Posterior vena cava (tissue), 2 donors: ENCODE measurements around the gene ZNF343. TPM values are rescaled to one million over a fixed set of nuclear protein-coding genes. Genes with fewer than 3 reads are reported as not detected.
"Not testable (repeated sequence)": the region's sequence is repeated elsewhere in the genome, so short reads cannot be mapped to it uniquely, and the experiment has no call there.

Experiments used
- DNase-seq: peaks from one replicate; pipeline ENCODE4 v3.0.0-alpha.2; 2020; ENCODE audit warnings: low spot score
- intact Hi-C, 2 donors: fragments of 100-400 bp; cut with DNase I; formaldehyde crosslinking; loops; one replicate each; pipeline versions ENCODE4 v1.14.1 to v1.14.2; 2022 to 2023
- long read RNA-seq, 2 donors: library from polyadenylated mRNA; unstranded; transcript quantifications; one replicate each; pipeline ENCODE4 v2.0.0, GENCODE V29; 2020 to 2021
- total RNA-seq, 2 donors: library from RNA; stranded (reverse); fragmentation: NEBNext Ultra II Directional; extraction: Animal tissue kit (Norgen Biotek cat#: 25700); gene quantifications; one replicate each; pipeline ENCODE4 v1.2.1, GENCODE V29; 2021
- donor health status: DM: yes; HTN: yes; CAD: no.
- donor health status: DM: yes; HTN: yes; CAD: no.

Gene ZNF343
- 10 to 100 TPM in 1 of 2 donors, 1 to 10 TPM in 1; 9.5 to 10.0 TPM for total RNA-seq
- long read RNA-seq, donor 1, partial matches to known transcripts = 0 of 6 reads
- long read RNA-seq, donor 1, other reads (novel, unspliced or antisense) = 4 of 6 reads
- long read RNA-seq, donor 2, partial matches to known transcripts = 0 of 5 reads
- long read RNA-seq, donor 2, other reads (novel, unspliced or antisense) = 2 of 5 reads

DNA sequence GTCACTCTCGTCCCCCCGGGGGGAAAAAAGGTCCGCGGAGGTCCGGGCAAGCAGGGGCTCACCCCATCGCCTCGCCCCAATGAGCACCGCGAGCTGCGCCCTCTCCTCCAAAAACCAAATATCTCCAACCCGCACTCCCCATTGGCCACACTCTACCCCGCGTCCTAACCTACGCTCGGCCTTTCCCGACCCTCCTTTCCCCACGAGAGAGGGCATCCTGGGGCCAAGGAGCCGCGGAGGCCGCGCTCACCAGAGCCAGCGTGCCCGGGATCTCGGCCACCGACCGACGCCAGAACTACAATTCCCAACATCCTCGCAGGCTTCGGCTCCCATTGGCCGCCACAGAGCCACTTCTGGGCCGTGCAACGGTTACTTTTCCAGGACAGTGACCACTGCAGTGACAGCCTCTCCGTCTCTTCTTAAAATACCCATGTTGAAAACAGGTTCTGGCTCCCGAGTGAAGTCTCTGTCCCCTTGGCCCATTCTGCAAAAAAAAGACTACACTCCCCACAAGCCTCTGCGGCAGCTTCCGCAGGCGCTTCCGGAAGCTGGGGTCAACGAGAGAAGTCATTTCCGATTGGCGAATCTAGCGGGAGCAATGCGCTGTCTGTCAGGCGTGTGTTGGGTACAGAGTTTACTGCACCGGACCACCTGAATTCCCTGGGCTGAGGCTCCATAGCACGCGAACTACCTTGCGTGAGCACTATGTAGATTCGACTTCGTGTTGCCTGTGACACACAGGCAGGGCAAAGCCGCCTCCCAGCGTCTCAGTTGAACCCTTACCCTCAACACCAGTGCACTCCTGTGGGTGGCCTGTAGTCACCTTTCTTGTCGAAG, at the start of gene ZNF343:
Gene ZNF343 (minus strand): TSS at position 285 of the 837 bp plus-strand sequence. CDS start 15,020 bp downstream, outside the sequence.
- peak; percentile 94 for DNase-seq
- intact Hi-C loops = no loop called here

DNA sequence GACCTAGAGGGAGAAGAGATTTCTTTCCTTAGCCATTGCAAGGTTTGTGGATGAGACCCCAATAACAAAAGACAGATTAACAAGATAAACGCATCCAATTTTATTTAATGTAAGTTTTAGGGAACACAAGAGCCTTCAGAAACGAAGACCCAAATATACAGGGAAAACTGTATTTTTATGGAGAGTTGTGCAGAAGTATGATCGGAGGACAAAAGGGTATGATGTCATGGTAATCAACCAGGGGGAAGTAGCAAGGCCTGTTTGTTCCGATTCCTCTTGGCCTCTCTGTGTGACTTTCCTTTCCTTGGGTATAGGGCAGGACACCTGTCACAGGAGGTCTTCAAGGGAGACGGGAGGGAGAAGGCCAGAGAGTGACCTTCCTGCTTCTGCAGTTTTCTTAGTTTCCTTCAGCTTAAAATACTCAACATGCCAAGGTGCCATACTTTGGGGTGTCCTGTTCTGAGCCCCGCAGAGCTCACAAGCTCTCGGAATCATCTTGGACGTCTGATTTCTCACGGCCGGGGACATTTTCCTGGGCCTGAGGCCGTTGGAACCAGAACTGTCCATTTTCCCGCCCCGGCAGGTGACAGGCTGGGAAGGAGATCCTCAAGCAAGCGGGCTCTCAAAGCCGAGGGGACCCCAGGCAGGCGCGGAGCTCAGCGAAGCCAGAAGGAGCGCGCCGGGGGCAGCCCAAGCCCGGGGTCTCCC, 49.3 kb upstream of the ZNF343 start:
- intact Hi-C loops = no loop called here

DNA sequence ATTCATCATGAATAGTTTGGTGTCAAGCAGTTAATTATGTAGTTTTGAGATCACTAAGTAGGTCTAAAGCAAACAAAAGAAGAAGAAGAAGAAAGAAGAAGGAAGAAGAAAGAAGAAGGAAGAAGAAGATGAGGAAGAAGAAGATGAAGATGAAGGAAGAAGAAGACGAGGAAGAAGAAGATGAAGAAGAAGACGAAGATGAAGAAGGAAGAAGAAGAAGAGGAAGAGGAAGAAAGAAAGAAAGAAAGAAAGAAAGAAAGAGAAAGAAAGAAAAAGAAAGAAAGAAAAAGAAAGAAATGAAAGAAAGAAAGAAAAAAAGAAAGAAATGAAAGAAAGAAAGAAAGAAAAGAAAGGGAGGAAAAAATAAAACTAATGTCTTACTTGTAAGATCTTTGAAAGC, 36.9 kb upstream of the ZNF343 start:
- no peak for DNase-seq
- intact Hi-C loops = no loop called here

More for the DNA sequence above, 49.3 kb upstream of the ZNF343 start:
- no peak for DNase-seq

DNA sequence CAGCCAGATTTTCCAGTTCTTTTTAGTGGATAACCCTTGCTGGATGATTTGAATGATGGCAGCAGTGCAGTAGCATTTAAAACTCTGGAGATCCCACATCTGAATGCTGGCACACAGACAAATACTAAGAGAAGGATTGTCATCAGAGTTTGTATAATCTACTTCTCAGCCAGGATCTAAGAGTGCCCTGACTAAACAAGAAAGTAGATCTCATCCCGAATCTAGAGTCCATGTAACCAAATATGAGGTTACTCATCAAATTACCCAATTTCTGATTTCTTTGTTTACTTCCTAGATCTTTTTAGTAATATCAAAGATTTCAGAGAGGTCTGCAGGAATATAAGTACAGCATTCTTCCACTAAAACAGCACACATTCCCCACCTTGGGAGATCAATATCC, 35.5 kb upstream of the ZNF343 start:
- intact Hi-C loops = no loop called here
- DNase-seq = no peak

DNA sequence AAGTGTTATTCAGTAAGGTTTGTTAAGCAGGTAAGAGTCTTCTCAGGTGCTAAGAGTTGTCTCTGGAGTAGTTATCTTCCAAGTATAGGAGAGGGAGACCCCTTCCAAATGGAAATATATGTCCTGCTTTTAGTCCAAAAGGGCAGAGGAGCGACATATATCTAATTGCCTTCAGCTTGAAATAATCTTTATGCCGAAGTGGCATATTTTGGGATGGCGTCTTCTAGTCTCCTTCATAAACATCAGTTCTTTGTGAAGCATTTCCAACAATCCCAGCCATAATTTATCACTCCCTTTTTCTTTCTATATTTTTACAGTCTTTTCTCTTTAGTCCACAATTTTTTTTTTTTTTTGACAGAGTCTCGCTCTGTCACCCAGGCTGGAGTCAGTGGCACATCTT, 33.6 kb upstream of the ZNF343 start:
- DNase-seq = no peak
- intact Hi-C loops = no loop called here

DNA sequence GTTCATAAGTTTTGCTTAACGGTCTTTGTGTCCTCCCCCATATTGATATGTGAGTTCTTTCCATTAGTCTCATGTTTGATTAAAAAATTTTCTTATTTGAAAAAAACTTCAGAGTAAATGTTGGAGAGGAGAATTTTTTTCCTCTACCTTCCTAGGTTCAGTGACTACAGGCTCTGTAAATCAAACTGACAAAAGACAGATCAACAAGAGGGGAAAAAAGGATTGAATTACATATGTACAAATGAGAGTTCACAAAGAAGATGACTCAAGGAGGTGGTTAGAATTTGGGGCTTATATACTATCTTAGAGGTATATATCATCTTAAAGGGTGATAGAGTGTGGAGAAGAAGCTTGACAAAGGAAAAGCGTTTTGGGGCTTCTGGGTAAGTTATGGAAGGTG, 33.2 kb upstream of the ZNF343 start:
- DNase-seq = no peak
- intact Hi-C loops = no loop called here

DNA sequence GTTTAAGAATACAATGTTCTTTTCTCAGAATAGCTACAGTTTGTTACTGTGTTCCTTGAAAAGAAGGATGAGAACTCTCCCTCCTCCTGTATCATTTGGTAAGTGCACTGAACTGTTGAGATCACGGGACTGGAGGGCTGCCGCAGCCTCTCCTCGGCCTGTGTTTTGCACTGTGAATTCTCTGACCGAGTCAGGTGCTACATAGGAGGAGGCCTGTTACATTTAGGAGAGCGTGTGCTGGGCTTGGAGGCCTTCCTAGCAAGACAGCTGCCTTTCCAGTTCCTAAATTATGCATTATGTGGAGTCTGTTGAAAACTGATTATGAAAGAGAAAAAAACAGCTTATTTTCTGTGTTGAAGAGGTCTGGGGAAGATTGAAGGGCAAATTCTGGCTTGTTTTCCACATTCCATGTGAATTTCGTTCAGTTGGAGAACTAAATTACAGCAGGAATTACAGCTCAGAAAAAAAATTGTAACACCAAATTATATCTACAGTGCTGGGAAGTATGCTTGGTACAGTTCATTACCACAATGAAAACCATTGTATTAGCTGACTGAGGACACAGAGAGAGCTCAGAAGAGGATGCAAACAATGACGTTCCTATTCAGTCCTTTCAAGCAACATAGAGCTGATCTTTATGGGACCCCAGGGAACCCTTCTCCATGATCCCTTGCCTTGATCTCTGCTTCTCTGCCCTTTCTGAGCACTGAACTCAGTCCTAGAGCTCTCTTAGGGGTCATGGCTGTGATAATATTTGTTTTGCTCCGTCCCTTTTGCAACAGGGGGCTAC, 30.4 kb upstream of the ZNF343 start:
- DNase-seq = no peak
- intact Hi-C loops = no loop called here

DNA sequence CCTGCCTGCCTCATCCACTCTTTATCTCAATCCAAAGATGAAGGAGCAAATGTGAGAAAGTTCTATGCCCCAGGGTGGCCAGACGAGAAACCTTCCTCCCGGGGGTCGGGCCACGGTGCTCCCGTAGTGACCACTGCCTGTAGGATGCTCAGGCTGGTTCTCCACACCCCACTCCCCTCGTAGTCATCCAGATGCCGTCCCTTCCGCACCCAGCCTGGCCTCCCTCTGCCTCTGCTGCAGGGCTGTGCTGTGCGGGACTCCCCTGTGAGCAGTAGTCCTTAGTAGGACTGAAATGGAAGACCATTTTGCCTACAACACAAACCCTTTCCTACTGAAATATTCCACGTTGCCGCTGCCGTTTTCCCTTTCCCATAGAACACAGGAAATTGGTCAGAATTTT, 29.6 kb upstream of the ZNF343 start:
- intact Hi-C loops = no loop called here
- DNase-seq = peak; percentile 75

DNA sequence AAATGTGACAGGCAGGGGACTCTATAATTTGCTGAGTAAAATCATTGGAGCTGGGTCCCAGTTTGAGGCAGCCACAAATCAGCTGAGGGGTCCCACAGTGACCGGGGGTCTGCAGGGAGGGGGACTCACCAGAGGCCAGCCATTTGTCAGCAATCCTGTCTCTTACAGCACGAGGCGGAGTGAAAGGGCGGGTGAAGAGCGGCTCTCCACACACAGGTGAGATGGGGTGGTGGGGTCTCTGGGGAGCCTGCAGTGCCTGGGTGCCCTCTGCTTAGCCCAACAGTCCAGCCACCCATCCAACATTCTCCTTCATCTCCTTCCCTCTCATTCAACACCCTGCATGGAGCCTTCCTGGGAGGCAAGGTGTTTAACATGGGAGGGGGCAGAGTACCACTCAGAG, 28.4 kb upstream of the ZNF343 start:
- no peak for DNase-seq
- intact Hi-C loops = no loop called here

DNA sequence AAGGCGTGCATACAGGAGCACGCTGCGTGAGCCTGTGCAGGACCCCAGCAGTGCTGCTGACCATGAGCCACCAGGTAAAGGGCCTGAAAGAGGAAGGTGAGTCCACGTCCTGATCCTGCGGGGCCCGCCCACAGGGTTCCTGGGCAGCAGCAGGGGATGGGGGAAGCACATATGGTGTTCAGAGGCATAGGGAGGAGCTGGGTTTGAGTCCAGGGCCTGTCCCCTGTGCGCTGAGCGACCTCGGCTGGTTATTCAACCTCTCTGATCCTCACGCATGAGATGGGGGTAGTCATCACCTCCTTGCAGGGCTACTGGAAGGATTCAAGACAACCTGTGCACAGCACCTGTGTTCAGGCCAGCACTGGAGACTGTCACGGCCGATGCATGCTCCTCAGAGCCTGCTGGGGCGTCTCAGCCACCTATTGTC, 27.9 kb upstream of the ZNF343 start, which contains the start of gene TMC2:
Gene TMC2 (plus strand): TSS at position 14 of the 427 bp plus-strand sequence. CDS start 49 bp downstream, at position 63.
- intact Hi-C loops = no loop called here
- no peak for DNase-seq

DNA sequence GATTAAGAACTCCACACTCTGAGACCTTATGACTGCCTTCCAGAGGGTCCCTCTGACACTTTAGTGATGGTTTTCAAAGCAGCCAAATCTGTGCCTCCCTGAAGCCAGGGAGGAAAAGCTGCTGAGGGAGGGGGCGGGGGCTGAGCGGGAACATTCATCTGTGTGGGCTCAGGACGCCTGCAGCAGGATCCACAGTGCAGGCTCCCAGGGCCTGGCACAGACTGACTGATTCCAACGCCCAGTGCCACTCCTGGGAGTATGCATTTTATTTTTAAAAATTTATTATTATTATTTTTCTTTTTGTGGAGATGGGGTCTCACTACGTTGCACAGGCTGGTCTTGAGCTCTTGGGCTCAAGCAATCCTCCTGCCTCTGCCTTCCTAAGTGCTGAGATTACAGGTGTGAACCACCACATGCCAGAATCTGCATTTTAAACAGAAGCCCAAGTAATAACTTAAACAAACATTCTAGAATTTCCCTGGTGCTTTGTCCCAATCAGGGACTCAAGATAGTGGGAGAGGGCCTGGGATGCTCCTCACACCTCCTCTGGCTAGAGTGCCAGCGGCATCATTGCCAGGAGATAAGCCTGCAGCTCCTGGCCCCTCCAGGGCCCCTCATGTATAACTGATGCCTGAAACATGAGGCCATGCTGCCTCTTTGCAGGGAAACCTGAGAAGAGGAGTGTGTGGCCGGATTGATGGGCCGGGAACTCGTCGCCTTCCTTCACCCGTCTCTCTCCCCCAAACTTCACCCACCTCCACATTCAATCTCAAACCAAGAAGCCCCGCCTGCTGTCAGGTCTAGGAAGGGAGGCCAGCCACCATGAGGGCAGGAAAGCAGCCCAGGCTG, 27.2 kb upstream of the ZNF343 start:
- no peak for DNase-seq
- intact Hi-C loops = no loop called here

DNA sequence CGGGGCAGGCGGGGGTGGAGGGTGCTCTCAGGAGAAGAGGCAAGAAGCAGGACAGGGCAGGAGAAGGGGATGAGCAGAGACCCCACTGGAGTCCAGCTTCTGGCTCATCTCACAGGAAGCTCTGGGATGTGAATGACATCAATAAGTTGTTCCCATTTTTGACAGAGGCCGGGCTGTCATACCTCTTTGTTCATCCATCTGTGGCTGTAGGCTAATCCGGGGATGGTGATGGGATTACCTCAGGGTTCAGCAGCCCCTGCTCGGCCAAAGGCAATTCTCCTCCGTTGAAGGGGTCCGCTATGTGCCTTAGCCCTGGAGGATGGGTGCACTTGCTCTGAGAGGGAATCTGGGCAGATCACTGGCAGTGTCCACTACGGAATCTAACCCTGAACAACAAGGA, 24.4 kb upstream of the ZNF343 start:
- intact Hi-C loops = no loop called here

DNA sequence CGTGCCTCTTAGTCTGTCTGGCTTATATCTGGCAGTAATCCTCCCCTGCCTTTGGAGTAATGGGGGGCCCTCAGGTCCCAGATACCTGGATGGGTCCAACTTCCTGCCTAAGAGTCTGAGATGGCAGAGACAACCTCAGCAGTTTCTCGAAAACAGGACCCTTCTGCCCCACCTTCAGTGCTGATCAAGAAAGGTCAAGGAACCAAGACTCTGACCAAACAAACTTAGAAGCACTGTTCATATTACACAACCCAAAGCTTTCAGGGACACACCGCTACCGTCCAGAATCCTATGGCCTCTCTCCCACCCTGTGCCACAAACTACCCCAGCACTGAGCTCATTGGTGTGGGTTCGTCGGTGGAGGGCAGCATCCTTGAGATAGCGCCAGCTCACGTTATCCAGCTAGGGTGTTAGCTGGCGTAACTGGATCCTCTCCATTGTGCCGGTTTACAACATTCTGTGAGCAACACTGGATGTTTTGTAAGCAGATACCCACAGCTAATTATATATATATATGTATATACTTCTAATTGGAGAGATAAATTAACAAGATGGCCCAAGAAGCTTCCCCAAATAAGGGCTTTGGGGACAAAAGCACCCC, 20.1 kb upstream of the ZNF343 start:
- intact Hi-C loops = loop anchor here in 1 of 2 donors (10.0 kb wide), 1 partner anchor 126 kb away; the partner anchor contains the start of gene NOP56

More for the DNA sequence above, 24.4 kb upstream of the ZNF343 start:
- no peak for DNase-seq

DNA sequence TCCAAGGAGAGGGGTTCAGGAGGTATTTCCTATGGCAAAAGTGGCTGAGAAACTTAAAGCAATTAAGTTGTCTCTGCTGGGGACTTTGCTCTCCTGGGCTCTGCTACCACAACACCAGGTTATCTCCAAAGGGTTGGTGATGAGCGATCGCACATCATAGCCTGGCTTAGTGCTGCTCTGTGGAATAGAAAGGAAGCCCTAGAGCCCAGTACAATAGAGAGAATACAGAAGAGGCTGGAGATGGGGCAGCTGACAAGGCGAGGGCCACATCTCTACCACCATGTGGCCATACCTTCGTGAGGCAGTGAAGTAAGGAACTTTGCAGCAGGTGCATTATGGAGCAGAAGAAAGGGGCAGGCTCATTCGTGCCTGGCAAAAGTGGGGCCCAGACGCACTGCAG, 19.0 kb upstream of the ZNF343 start:
- intact Hi-C loops = loop anchor here in 1 of 2 donors (10.0 kb wide), 1 partner anchor 127 kb away; the partner anchor contains the start of gene NOP56
- peak; percentile 54 for DNase-seq

More for the DNA sequence above, 20.1 kb upstream of the ZNF343 start:
- DNase-seq = no peak

DNA sequence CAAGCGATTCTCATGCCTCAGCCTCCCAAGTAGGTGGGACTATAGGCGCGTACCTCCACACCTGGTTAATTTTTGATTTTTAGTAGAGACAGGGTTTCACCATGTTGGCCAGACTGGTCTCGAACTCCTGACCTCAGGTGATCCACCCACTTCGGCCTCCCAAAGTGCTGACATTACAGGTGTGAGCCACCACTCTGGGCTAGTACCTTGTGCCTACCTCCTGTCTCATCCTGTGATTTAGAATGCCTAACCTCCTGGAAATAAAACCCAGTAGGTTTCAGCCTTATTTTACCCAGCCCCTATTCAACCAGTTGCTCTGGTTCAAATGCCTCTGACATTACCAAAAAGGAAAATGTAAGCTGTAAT, 17.5 kb upstream of the ZNF343 start:
- intact Hi-C loops = loop anchor here in 1 of 2 donors (10.0 kb wide), 1 partner anchor 129 kb away; the partner anchor contains the start of gene NOP56
- DNase-seq = not testable (repeated sequence)

DNA sequence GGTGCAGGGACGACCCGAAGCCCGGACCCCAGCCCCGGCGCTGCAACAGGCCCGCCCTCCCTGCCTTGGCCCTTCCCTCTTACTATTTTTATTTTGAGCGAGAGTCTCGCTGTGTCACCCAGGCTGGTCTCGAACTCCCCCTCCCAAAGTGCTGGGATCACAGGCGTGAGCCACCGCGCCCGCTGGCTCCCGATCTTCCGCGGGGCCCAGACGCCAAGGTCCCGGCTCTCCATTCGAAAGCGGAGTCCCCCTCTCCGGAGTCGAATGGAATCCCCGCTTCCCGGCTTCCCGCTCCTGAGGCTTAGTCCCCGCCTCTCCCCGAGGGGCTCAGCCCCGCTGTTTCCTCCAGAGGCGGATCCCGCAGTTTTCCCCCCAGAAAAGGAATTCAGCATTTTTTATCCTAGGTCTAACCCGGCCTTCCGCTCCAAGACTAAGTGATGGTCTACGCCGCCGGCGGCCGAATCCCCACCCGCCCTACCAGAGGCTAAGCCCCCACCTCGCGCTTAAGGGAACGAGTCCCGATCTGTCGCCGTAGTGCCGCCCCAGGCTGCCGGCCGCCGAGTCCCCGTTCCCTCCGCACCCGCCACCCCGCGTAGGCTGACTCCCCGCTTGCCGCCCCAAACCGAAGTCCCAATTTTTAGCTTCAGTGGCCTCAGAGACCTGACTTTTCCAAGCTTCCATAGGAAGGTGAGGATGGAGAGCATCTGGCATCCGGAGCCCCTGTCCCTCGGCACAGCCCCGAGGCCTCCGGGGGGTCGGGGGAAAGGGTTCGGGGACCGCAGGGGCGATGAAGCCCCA, 16.2 kb upstream of the ZNF343 start:
- intact Hi-C loops = loop anchor here (5.0 to 10.0 kb wide), 2 partner anchors 122 to 130 kb away; partner anchors contain the start of gene NOP56 (in 1 of the 2)
- DNase-seq = peak; percentile 86
